AG10803 (cell line): ENCODE measurements around the gene AIFM3.

Experiments
- DNase-seq: peaks from one replicate; pipeline ENCODE4 v3.0.0; 2010; ENCODE audit warnings: low read depth
- H3K4me3 ChIP-seq: 2 replicates; pipeline ENCODE4 v1.5.1; 2011; ENCODE audit warnings: mild to moderate bottlenecking, low read length, control low read depth
- CTCF ChIP-seq: conservative IDR thresholded peaks from 2 replicates; pipeline ENCODE4 v1.5.1; 2011; ENCODE audit warnings: mild to moderate bottlenecking, low read length, control low read depth, inconsistent platforms

Gene AIFM3

GRCh38 chr22:21025266-21025665, 58.2 kb downstream of the AIFM3 start:
- H3K4me3 ChIP-seq, result no peak overlapping the region
- DNase-seq, result no peak
- TF ChIP-seq CTCF, result no peak

- TF ChIP-seq CTCF, result no peak
- H3K4me3 ChIP-seq, result no peak overlapping the region
- no peak for DNase-seq
These were observed 59.0 kb downstream of the AIFM3 start for GRCh38 chr22:21025763-21026755.

GRCh38 chr22:21026783-21027692, 60.0 kb downstream of the AIFM3 start:
- TF ChIP-seq CTCF, result no peak
- no peak overlapping the region for H3K4me3 ChIP-seq
- peak; percentile 69 for DNase-seq

GRCh38 chr22:21028277-21029251, 61.5 kb downstream of the AIFM3 start:
- H3K4me3 ChIP-seq, result no peak overlapping the region
- DNase-seq, result no peak
- no peak for TF ChIP-seq CTCF

GRCh38 chr22:21029486-21030025, 62.5 kb downstream of the AIFM3 start:
- DNase-seq, result no peak
- no peak for TF ChIP-seq CTCF

GRCh38 chr22:21030032-21030431, 63.0 kb downstream of the AIFM3 start:
- DNase-seq, result no peak
- no peak for TF ChIP-seq CTCF
- no peak overlapping the region for H3K4me3 ChIP-seq

More at GRCh38 chr22:21029486-21030025, 62.5 kb downstream of the AIFM3 start:
- no peak overlapping the region for H3K4me3 ChIP-seq
